Transverse colon (tissue), 4 donors: ENCODE results near the gene JADE2. TPM values are rescaled to one million over a fixed set of nuclear protein-coding genes. Genes with fewer than 3 reads are reported as not detected.

Experiments used
- DNase-seq: peaks from one replicate; pipeline ENCODE4 v3.0.0-alpha.2; 2019
- H3K27ac ChIP-seq, 4 donors: fragments of 200-600 bp; sonication (generic); 2 replicates each; pipeline ENCODE4 v1.5.1; 2016 to 2018; ENCODE audit warnings: inconsistent platforms in 4 of 4
- H3K27me3 ChIP-seq: fragments of 200-600 bp; sonication (generic); 2 replicates; pipeline ENCODE4 v1.5.1; 2017; ENCODE audit warnings: inconsistent platforms
- H3K36me3 ChIP-seq, 4 donors: fragments of 200-600 bp; sonication (generic); 2 replicates each; pipeline ENCODE4 v1.5.1; 2017 to 2019; ENCODE audit warnings: inconsistent platforms in 4 of 4
- H3K4me1 ChIP-seq, 4 donors: fragments of 200-600 bp; sonication (generic); 2 replicates each; pipeline ENCODE4 v1.5.1; 2017 to 2020; ENCODE audit warnings: inconsistent platforms in 4 of 4
- H3K4me3 ChIP-seq, 4 donors: fragments of 200-600 bp; sonication (generic); 1 replicate in 1 of 4; 2 replicates in 3 of 4; pipeline versions ENCODE4 v1.5.1 to v1.6.1; 2017 to 2019; ENCODE audit warnings: inconsistent platforms in 4 of 4
- H3K9me3 ChIP-seq, 2 donors: fragments of 200-600 bp; sonication (generic); 2 replicates each; pipeline ENCODE4 v1.5.1; 2017 to 2019; ENCODE audit warnings: inconsistent platforms in 2 of 2
- CTCF ChIP-seq, 5 experiments: fragments of 200-600 bp in 3 of 5; fragments of 450-650 bp in 2 of 5; sonication (generic) in 3 of 5; IDR thresholded peaks; 1 replicate in 2 of 5; 2 replicates in 3 of 5; pipeline ENCODE4 v1.5.1; 2016 to 2017; ENCODE audit warnings: antibody characterized with exemption in 5 of 5, inconsistent platforms in 3 of 5, mild to moderate bottlenecking in 2 of 5, moderate library complexity in 1 of 5
- EP300 ChIP-seq: sonication (generic); formaldehyde crosslinking; IDR thresholded peaks from one replicate; pipeline ENCODE4 v1.6.1; 2017; ENCODE audit warnings: antibody characterized with exemption, low read depth
- POLR2A ChIP-seq: fragments of 450-650 bp; IDR thresholded peaks from one replicate; pipeline ENCODE4 v1.6.1; 2016; ENCODE audit warnings: antibody characterized with exemption, mild to moderate bottlenecking, moderate library complexity
- POLR2AphosphoS5 ChIP-seq, 3 donors: sonication (generic); formaldehyde crosslinking; IDR thresholded peaks; one replicate each; pipeline ENCODE4 v1.6.1; 2016; ENCODE audit warnings: antibody characterized with exemption in 3 of 3
- WGBS, 2 donors: methylation state at CpG; one replicate each; pipeline ENCODE4 v1.1.5; 2018; ENCODE audit warnings: low coverage in 1 of 2; 5-methylcytosine and 5-hydroxymethylcytosine counted together
- in situ Hi-C, 4 donors: fragments of 200-750 bp; cut with MboI; loops; one replicate each; pipeline versions ENCODE4 v1.15.0 to v1.15.1; 2017; ENCODE audit warnings: low sequenced_read_pairs in 3 of 4, low pct_ligation_motif_present in 1 of 4, low pct_unique_long_range_greater_than_20kb in 1 of 4
- intact Hi-C: fragments of 100-400 bp; cut with DNase I; formaldehyde crosslinking; loops from one replicate; pipeline ENCODE4 v1.15.1; 2023; ENCODE audit warnings: low total_unique reads
- total RNA-seq, 4 donors: library from RNA; depleted of rRNA; stranded (reverse); fragments of >200 nt; gene quantifications; one replicate each; pipeline ENCODE4 v1.1.0, GENCODE V29; 2016

JADE2 gene
- total RNA-seq, 4 donors from 2014 or later, result 36.6 to 50.1 (median 41.4) TPM

- intact Hi-C loops (no loop called here), in situ Hi-C loops (loop anchor here in 1 of 4 donors (25.0 kb wide), 1 partner anchor 370 kb away; the partner anchor contains the start of gene SKP1)
- H3K27ac ChIP-seq, result no peak overlapping the region
- H3K9me3 ChIP-seq, result no peaks in the 10 kb centered on the region
- H3K36me3 ChIP-seq, result peaks cover 0 to 21% (median 9%) of the 10 kb centered on the region in 4 donors
- H3K4me1 ChIP-seq, result peaks cover 15 to 26% (median 19%) of the 10 kb centered on the region in 4 donors
- no peak for TF ChIP-seq POLR2AphosphoS5 (IDR thresholded peaks at IDR 0.05)
- no peak for TF ChIP-seq CTCF (IDR thresholded peaks at IDR 0.05)
- no peak for TF ChIP-seq POLR2A
- no peak for TF ChIP-seq EP300
- H3K4me3 ChIP-seq, result no peak overlapping the region
- DNase-seq, result no peak
- H3K27me3 ChIP-seq, result no peaks in the 10 kb centered on the region
Observed at GRCh38 chr5:134556994-134557393, 31.5 kb downstream of the JADE2 start.

- no peak overlapping the region for H3K4me3 ChIP-seq
- H3K4me1 ChIP-seq, result peaks cover 9 to 14% (median 11%) of the 10 kb centered on the region in 4 donors
- H3K27ac ChIP-seq, result no peak overlapping the region
- WGBS, 2 donors, result 93% methylated on average over 7 of the region's 7 CpGs; no CpG with 5 or more reads in 1 of the 2 donors
- in situ Hi-C loops (loop anchor here in 1 of 4 donors (25.0 kb wide), 1 partner anchor 372 kb away; the partner anchor contains the start of gene SKP1), intact Hi-C loops (no loop called here)
- DNase-seq, result no peak
- H3K9me3 ChIP-seq, result no peaks in the 10 kb centered on the region
- H3K36me3 ChIP-seq, result peaks cover 0 to 44% (median 17%) of the 10 kb centered on the region in 4 donors
- no peaks in the 10 kb centered on the region for H3K27me3 ChIP-seq
- no peak for TF ChIP-seq POLR2A
- no peak for TF ChIP-seq POLR2AphosphoS5 (IDR thresholded peaks at IDR 0.05)
- no peak for TF ChIP-seq CTCF (IDR thresholded peaks at IDR 0.05)
- no peak for TF ChIP-seq EP300
Observed at GRCh38 chr5:134559672-134560071, 34.2 kb downstream of the JADE2 start.

- Histone ChIP-seq H3K4me1 (peaks cover 2 to 4% (median 3%) of the 10 kb centered on the region in 4 donors), H3K27ac (no peak overlapping the region), H3K9me3 (no peaks in the 10 kb centered on the region), H3K27me3 (no peaks in the 10 kb centered on the region), H3K4me3 (no peak overlapping the region), H3K36me3 (peaks cover 0 to 49% (median 20%) of the 10 kb centered on the region in 4 donors)
- TF ChIP-seq POLR2A, result no peak
- in situ Hi-C loops (loop anchor here in 1 of 4 donors (25.0 kb wide), 1 partner anchor 373 kb away; the partner anchor contains the start of gene SKP1), intact Hi-C loops (no loop called here)
- 95% methylated on average over 15 of the region's 15 CpGs; no CpG with 5 or more reads in 1 of the 2 donors for WGBS, 2 donors
- DNase-seq, result no peak
Observed at GRCh38 chr5:134560698-134561097, 35.2 kb downstream of the JADE2 start.

GRCh38 chr5:134561871-134562296 is 36.4 kb downstream of the JADE2 start:
- no peak overlapping the region for H3K27ac ChIP-seq
- no peak for DNase-seq
- no peaks in the 10 kb centered on the region for H3K9me3 ChIP-seq
- in situ Hi-C loops, result loop anchor here in 1 of 4 donors (25.0 kb wide), 1 partner anchor 375 kb away; the partner anchor contains the start of gene SKP1
- H3K36me3 ChIP-seq, result peaks cover 0 to 61% (median 26%) of the 10 kb centered on the region in 4 donors
- H3K4me3 ChIP-seq, result no peak overlapping the region
- no peaks in the 10 kb centered on the region for H3K4me1 ChIP-seq
- H3K27me3 ChIP-seq, result no peaks in the 10 kb centered on the region
- TF ChIP-seq POLR2A, result no peak
- no peak for TF ChIP-seq EP300
- TF ChIP-seq CTCF (IDR thresholded peaks at IDR 0.05), result no peak
- TF ChIP-seq POLR2AphosphoS5 (IDR thresholded peaks at IDR 0.05), result no peak
- WGBS, 2 donors, result 78% methylated on average over 9 of the region's 9 CpGs; no CpG with 5 or more reads in 1 of the 2 donors
- intact Hi-C loops, result no loop called here
